GM18511 (cell line): ENCODE data around the gene FGF14.
"Not testable (repeated sequence)": the region's sequence is repeated elsewhere in the genome, so short reads cannot be mapped to it uniquely, and the experiment has no call there.

ENCODE experiments used
- ATAC-seq: cut with Tn5 transposase; IDR thresholded peaks from one replicate; pipeline ENCODE4 v1.9.1; 2021; ENCODE audit warnings: mild to moderate bottlenecking, moderate library complexity; ENCODE audit not compliant: unreplicated experiment

Gene FGF14

GRCh38 chr13:102055090-102055779, 346.6 kb downstream of the FGF14 start:
- ATAC-seq: no peak

- ATAC-seq: no peak
Observed at GRCh38 chr13:102049853-102050252, 352.0 kb downstream of the FGF14 start.

- no peak for ATAC-seq
Observed at GRCh38 chr13:102045731-102046130, 356.1 kb downstream of the FGF14 start.

- no peak for ATAC-seq
Observed at GRCh38 chr13:102042746-102043145, 359.1 kb downstream of the FGF14 start.

- ATAC-seq: no peak
Observed at GRCh38 chr13:102041544-102041943, 360.3 kb downstream of the FGF14 start.

GRCh38 chr13:102040812-102041211, 361.0 kb downstream of the FGF14 start:
- no peak for ATAC-seq

- ATAC-seq: no peak
Observed at GRCh38 chr13:102039264-102039663, 362.6 kb downstream of the FGF14 start.

- ATAC-seq: no peak
Observed at GRCh38 chr13:102038787-102039186, 363.1 kb downstream of the FGF14 start.

GRCh38 chr13:102035969-102036368, 365.9 kb downstream of the FGF14 start:
- no peak for ATAC-seq

- no peak for ATAC-seq
Observed at GRCh38 chr13:102033857-102034331, 368.0 kb downstream of the FGF14 start.

- ATAC-seq: no peak
Observed at GRCh38 chr13:102033386-102033785, 368.5 kb downstream of the FGF14 start.

- ATAC-seq: no peak
Observed at GRCh38 chr13:102028868-102029267, 373.0 kb downstream of the FGF14 start.

GRCh38 chr13:102028206-102028605, 373.6 kb downstream of the FGF14 start:
- no peak for ATAC-seq

- no peak for ATAC-seq
Observed at GRCh38 chr13:102021777-102022176, 380.1 kb downstream of the FGF14 start.

- no peak for ATAC-seq
Observed at GRCh38 chr13:102020611-102021216, 381.1 kb downstream of the FGF14 start.

- ATAC-seq: no peak
Observed at GRCh38 chr13:102018716-102019115, 383.1 kb downstream of the FGF14 start.

- ATAC-seq: no peak
Observed at GRCh38 chr13:102017248-102017647, 384.6 kb downstream of the FGF14 start.

- ATAC-seq: no peak
Observed at GRCh38 chr13:102012299-102013293, 389.3 kb downstream of the FGF14 start.

- ATAC-seq: not testable (repeated sequence)
Observed at GRCh38 chr13:102011455-102011854, 390.4 kb downstream of the FGF14 start.

- ATAC-seq: no peak
Observed at GRCh38 chr13:102003848-102004570, 397.8 kb downstream of the FGF14 start.

- no peak for ATAC-seq
Observed at GRCh38 chr13:102002287-102002686, 399.6 kb downstream of the FGF14 start.
